ENCODE measurements around the gene UNKL. TPM values are rescaled to one million over a fixed set of nuclear protein-coding genes. Genes with fewer than 3 reads are reported as not detected.
A peak's percentile ranks its signal among the peaks of the same experiment; 100 is the strongest.

UNKL gene
- total RNA-seq, 1 donor from 2014 or later = 14.1 TPM

DNA sequence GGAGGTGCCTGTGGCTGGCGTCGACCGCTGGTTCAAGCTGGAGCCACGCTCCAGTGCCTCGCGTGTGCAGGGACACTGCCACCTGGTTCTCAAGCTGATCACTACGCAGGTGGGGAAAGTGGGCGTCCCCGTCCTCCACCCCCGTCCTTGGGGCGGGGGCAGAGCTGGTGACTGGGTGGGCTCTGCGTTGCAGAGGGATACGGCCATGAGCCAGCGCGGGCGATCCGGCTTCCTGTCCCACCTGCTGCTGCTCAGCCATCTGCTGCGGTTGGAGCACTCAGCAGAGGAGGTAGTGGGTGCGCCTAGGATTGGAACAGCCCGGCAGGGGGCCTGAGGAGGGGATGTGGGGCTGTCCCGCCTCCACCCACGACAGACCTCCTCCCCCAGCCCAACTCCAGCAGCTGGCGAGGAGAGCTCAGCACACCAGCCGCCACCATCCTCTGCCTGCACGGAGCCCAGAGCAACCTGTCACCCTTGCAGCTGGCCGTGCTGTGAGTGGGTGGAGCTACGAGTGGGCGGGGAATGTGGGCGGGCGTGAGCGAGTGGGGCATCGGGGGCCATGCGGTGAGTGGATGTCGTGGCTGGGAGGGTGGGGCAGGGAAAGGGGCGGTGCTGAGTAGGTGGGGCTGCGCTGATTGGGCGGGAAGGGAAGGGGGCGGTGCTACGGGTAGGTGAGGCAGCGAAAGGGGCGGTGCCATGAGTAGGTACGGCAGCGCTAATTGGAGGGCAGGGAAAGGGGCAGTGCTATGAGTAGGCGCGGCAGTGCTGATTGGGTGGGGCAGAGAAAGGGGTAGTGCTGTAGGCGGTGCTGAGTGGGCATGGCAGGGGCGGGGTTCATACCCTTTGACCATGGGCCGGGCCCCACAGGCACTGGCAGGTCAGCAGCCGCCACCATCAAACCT is 71.7 kb downstream of the UNKL start:
- DNase-seq (ENCODE audit: low spot score) (peak; percentile 99), ATAC-seq (peak; percentile 90)

DNA sequence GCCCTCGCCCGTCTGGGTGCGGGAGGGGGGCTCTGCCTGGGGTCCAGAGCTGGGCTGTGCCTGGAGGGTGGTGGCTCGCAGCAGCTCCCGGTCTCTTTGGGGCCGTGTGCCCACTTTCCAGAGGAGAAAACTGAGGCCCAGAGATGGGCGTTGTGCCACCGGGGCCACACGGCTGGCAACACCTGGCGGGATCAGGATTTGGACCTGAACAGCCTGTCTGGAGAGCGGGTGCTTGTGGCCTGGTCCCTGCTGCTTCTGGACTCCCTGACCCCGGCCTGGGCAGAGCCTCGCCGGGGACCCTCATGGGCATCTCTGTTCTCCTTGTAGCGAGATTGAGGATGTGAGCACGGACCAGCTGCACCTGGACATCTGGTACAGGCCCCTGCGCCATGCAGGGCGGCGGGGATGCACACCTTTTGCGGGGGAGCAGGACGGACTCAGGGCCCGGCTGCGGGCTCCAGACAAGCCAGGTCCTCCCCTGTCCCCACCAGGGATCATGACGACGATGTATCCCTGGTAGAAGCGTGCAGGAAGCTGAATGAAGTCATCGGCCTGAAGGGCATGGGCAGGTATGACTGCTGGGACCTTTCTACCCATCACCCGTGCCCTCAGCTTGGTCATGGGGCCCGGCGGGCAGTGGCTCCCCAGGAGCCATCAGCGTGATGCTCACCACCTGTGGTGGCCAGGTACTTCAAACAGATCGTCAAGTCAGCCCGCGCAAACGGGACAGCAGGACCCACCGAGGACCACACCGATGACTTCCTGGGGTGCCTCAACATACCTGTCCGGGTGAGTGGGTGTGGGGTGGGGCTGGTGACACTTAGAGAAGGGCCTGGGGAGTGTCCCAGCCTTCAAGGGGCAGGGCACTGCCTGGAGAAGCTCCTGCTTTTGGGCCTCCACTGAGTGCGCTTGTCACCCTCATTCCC is 72.7 kb downstream of the UNKL start:
- no peak for ATAC-seq
- DNase-seq (ENCODE audit: low spot score) = no peak

DNA sequence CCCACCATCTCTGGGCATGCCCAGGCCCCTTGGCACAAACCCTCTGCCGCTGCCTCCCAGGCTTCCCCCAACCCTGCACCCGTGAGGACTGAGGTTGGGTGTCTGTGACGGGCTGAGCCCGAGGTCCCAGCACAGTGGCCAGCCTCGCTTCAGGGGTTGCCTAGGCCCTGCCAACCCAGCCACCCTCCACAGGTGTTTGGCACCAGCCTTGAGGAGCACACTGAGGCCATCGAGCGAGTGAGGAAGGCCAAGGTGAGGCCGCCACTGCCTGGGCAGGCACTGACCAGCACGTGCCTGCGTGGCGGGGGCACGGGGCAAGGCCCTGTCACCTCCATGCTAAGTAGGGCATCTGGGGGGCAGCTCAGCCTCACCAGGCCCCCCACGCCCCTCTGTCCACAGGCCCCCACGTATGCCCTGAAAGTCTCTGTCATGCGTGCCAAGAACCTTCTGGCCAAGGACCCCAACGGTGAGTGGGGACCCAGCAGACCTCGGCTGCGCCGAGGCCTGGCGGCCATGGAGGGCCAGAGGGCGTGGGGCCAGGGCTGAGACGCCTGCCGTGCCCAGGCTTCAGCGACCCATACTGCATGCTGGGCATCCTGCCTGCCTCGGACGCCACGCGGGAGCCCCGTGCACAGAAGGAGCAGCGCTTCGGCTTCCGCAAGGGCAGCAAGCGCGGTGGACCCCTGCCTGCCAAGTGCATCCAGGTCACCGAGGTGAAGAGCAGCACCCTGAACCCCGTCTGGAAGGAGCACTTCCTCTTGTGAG is 73.6 kb downstream of the UNKL start:
- no peak for DNase-seq (ENCODE audit: low spot score)

DNA sequence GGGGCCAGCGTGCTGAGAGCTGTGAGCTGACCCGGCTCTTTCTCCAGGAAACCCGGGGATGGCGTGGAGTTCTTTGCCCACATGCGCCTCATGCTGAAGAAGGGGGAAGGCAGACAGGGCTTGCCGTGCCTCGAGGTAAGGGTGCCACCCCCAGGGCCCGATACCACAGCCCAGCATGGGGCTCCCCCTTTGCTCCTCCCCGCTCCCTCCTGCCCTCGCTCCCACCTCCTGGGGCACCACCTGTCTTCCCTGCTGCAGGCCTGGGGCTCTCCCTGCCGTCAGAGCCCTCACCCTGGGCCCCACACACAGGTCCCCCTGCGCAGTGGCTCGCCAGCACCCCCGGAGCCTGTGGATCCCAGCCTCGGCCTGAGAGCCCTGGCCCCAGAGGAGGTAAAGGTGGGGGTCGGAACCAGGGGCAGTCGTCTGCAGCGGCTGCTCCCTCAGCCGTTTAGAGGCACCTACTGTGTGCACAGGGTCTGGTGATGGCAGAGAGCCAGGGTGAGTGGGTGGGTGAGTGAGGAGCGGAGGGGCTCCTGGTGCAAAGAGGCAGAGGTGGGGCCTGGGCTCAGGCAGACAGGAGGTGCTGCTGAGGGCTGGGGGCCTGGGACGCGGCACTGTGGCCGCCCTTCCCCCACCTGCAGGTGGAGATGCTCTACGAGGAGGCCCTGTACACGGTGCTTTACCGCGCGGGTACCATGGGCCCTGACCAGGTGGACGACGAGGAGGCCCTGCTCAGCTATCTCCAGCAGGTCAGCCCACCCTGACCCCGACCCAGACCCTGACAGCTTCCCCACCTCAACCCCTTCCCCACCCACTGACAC is 75.4 kb downstream of the UNKL start:
- ATAC-seq = no peak
- no peak for DNase-seq (ENCODE audit: low spot score)

More for the DNA sequence above, 73.6 kb downstream of the UNKL start:
- no peak for ATAC-seq

DNA sequence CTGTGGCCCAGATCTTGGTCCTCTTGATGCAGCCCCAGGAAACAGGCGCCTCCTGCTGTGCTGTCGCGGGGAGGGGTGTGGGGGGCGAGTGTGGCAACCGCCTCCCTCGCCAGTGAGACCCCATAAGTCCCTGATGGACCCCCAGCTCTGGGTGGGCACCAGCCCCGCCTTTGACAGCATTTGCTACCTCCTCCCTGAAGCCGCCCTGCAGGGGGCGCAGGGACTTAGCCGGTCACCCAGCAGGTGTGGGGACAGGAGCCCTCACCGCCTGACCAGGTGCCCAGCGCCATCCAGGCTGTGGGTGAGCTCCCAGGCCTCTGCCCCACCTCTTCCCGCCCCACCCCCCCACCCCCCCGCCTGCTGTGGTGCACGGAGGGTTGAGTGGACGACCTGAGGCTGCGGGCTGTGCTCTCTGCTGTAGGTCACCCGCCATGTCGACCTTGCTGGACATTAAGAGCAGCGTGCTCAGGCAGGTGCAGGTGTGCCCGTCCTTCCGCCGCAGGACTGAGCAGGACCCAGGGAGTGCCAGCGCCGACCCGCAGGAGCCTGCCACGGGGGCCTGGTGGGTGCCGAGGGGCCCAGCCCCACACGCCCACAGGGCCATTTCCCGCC is 76.3 kb downstream of the UNKL start:
- ATAC-seq = peak; percentile 17
- DNase-seq (ENCODE audit: low spot score) = no peak

DNA sequence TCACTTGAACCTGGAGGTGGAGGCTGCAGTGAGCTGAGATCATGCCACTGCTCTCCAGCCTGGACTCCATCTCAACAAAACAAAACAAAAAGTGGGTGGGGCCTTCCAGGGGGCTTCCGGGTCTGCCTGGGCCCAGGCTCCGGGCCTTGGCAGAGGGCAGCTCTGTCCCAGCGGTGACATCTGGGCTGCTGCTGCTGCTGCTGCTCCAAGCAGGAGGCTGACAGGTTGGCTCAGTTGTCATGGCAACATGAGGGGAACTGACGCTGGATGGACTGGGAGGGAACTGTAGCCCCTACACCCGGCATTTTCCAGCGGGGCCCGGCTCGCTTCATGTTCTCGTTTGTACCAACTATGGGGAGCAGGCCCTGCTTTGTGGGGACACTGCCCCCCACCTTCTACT is 77.0 kb downstream of the UNKL start:
- DNase-seq (ENCODE audit: low spot score) = no peak
- ATAC-seq = no peak

DNA sequence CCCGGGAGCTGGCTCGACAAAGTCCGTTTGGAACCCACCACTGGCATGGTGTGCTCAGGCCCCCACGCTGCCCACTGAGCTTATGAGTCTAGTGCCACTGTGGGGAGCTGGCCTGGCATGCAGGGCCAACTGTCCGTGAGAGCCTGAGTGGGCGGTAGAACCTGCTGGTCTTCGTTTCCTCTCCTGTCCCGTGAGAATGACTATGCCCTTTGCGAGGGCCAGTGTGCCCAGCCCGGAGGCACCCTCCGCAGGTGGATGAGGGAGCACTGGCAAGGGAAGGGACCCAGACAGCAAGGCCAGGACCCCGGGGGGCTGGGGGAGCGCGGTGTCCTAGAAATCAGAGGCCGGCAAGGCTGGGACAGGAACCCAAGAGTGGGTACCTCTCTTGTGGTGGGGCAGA is 77.9 kb downstream of the UNKL start:
- DNase-seq (ENCODE audit: low spot score) (no peak), ATAC-seq (no peak)

DNA sequence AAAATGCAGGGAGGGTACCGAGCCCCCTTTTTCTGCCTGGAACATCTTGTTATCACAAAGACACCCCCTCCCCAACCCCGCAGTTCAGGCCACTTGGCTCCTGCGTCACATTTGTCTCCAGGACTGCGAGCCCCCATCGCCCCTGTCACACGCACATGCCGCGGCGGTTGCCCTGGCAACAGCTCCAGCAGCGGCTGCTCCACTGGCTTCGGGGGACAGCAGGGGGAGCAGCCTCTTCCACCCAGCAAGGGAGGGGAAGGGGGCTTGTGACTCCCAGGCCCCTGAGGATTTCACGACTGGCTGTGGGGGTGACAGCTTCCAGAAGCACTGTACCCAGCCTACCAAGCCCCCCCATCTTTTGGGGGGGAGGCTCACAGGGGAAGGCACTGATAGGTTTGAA is 78.5 kb downstream of the UNKL start:
- DNase-seq (ENCODE audit: low spot score) = no peak
- no peak for ATAC-seq

DNA sequence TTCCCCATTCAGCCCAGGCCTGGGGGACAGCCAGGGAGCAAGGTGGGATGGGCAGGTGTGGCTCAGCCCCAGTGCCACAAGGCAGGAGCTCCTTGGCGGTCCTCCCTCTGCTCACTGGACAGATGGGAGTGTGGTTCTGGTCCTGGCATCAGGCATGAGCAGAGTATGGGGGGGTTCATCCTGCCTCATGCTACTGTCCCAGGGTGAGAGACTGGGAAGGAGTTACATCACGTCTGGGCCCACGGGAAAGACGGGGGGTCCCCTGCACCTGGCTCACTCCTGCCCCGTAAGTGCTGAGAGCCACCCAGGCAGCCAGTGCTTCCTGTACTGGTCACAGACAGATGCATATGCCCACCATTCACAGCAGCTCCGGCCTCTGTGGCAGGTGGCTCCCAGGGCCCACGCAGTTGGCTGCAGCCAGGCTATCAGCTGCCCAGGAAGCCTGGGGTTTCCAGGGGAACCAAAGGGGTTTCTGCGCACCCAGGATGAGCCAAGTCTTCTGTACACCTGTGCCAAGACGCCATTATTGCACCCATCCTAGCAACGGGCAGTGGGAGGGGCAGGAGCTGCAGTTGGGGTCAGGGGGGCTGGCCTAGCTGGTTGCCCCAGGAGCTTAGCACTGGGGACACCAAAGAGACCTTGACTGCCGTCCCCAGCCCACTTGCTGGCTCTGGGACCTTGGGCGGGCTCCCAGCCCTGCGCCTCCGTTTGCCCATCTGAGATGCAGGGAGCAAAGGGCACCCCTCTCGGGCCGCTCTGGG is 79.1 kb downstream of the UNKL start:
- DNase-seq (ENCODE audit: low spot score) = no peak
- no peak for ATAC-seq

DNA sequence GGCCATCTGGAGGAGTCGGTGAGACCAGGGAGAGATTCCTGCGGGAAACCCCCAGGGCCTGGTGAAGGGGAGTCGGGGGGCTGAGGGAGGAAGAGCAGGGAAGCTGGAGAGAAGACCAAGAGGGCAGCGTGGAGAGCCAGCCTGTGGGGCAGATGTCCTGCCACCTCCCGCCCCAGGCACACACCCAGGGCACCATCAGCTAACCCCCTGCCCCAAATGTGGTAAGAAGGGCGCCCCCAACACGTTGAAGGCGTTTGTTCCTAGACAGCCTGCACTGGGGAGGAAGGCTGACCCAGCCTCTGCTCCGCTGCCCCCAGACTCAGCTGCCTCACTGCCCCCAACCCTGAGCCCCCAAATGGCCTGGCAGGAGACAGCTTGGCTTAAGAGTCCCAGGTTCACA is 79.8 kb downstream of the UNKL start:
- DNase-seq (ENCODE audit: low spot score) (no peak), ATAC-seq (no peak)

DNA sequence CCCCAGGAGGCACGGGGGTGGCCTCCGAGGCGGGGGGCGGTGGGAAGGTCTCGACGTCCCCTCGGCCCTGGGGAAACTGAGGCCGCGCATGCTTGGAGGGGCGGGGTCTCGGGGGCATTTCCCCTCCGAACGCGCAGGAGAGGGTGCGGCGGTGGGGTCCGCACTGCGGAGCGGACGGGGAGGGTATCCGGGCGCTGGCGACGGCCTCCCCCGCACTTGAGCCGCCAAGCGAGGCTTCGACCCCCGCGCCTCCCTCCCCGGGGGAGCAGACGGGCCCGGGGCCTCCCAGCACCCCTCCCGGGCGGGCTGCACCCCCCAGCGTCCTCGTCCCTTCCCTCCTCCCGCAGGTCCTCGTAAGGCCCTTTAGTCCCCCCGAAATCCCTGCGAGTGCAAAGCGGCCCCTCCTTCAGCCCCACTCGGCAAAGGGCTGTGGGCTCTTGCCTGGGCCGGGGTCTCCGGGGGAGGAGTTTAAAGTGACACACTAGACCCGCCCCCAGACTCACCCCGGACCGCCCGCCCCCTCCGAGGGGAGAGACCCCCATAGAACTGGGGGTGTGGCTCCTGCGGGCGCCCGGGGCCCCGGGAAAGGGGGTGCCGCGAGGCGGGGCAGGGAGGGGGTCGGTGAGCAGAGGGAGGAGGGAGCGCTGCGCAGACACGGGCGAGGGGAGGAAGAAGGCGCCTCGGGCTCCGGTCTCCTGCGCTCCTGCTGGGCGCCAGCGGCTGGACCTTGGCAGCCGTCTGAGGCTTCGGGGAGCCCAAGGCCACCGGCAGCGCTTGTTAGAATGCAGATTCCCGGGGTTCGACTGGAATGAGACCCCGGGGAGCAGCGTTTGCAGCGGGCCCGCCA is 80.4 kb downstream of the UNKL start:
- ATAC-seq (no peak), DNase-seq (ENCODE audit: low spot score) (no peak)

DNA sequence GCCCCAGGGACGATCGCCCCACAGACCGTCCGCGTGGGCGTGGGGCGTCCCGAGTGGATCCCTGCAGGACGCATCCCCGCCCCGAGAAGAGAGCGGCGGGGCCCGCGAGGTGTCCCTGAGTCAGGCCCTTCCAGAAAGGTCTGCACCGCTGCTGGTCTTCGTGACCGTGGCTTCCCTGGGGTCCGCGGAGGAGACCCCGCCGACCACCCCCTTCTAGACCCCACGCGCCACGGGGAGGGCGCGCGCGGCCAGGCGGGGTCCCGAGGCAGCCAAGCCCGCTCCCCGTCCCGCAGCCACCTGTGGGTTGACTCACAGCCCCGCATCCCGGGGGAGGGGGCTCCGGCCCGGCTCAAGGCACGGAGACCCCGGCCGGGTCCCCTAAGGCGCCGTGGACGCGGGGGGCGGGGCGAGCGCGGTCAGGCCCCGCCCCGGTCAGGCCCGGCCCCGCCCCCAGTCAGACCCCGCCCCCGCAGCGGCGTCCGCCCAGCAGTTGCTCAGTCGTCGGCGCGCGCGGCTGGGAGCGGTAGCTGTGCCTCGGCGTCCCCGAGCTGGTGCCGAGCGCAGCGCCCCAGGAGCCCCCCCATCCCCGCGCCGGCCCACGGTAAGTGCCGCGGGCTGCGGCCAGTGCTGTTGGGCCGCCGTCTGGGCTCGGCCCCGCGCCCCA is 81.2 kb downstream of the UNKL start, which contains the start of gene BAIAP3:
Gene BAIAP3 (plus strand): TSS at position 497 of the 664 bp plus-strand sequence. CDS start 4,905 bp downstream, outside the sequence.
- ATAC-seq (peak; percentile 76), DNase-seq (ENCODE audit: low spot score) (no peak)

DNA sequence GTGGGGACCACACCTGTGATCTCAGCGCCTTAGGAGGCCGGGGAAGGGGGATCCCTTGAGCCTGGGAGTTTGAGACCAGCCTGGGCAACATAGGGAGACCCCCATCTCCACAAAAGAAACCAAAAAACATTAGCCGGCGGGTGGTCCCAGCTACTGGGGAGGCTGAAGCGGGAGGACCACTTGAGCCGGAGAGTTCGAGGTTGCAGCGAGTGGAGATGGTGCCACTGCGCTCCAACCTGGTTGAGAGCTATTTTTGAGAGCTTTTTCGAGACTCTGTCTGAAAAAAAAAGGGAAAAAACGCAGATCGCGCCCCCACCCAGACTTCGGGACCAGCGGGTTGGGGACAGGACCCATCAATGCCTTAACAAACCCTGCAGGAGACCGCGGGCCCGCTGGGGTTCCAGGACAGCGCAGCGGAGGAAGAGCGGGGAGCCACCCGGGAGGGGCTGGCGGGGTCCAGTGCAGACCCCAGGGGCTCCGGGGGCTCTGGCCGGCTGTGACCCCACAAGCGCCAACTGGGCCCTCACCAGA is 81.8 kb downstream of the UNKL start:
- ATAC-seq (no peak), DNase-seq (ENCODE audit: low spot score) (no peak)

DNA sequence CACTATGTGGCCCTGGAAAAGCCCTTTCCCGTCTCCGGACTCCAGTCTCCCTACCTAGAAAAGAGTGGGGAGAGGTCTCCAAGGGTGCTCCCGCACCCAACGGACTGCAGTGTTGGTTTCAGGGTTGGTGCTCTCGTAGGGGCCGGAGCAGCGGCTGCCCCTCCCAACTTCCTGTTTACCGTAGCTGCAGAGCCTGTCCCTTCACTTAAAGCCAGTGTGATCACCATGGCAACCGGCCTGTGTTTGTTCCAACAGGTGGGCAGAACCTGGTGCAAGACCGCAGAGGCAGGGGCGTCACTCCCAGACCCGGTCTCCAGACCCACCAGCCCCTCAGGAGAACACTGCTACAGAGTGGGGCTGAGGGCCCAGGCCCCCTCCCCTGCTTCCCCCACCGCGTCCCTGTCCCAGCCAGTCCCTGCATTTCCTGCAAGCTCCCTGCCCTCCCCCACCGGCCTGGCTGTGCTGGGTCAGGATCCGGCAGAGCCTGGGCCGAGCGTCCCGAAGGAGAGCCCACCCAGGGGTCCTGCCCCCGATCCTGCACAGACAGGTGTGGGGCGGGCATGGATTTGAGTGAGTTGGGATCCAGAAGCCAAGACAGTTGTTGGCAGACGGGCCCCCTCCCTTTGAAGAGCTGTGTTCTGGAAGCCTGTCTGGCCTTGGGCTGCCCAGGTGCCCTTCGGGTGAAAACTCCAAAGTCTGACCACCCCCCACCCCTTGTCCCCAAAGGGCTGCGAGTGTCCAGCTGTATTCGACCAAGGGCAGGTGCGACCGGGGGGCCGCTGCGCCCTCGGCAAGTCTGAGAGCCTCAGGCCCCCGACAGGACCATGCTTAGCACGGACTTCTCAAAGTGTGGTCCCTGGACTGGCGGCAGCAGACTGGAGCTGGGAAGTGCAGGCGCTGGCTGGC is 82.5 kb downstream of the UNKL start:
- DNase-seq (ENCODE audit: low spot score) (no peak), ATAC-seq (peak; percentile 55)

DNA sequence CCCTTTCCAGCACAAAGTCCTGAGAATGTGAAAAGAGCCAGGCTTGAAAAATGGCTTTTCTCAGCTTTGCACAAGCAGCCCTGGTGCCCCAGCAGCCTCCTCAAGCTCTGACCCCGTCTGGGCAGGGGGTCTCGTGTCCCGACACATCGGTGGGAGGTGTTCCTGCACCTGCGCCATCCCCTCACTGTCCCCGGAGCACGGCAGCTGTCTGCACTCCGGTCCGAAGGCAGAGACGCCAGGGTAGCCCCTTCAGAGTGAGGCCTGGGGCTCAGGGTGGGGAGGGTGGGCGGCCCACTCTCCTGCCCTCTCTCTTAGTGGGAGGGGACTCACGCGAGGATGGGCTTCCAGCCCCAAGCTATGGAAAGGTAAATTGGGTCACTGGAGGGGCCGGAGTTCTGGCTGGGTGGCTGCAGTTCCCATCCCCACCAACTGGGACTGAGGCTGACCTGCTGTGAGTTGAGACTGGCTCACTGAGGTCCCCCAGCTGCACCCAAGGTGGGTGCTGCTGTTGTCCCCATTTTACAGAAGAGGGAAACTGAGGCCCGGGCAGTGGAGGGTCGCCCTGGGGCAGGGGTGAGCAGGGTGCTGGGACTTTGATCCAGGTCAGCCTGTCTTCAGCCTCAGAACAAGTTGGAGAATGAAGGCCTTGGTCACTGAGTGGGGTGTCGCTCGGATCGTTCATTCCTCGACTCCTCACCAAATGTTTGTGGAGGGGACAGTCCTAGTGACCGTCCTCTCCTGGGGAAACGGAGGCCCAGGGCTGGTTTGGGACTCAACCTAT is 83.4 kb downstream of the UNKL start:
- DNase-seq (ENCODE audit: low spot score) (no peak), ATAC-seq (no peak)

Data from left lobe of liver (tissue), 2 donors.